Measurements from ENCODE around the gene OPN4. TPM values are rescaled to one million over a fixed set of nuclear protein-coding genes. Genes with fewer than 3 reads are reported as not detected.

Gene OPN4
- total and polyA plus RNA-seq, 2 experiments from 2014 or later, result not detected

- H3K79me2 ChIP-seq, result peaks cover 4% of the 10 kb centered on the region
- H2AFZ ChIP-seq, result peak overlapping the region; percentile 99
- 6% methylated on average over 33 of the region's 46 CpGs for WGBS (ENCODE audit: low lambda C conversion rate, missing lambda C conversion rate)
- no peaks in the 10 kb centered on the region for H3K9me2 ChIP-seq (replicated peaks; ENCODE audit: insufficient read depth)
- peaks cover 10% of the 10 kb centered on the region for H3K4me1 ChIP-seq (ENCODE audit: insufficient read depth)
- H3K27me3 ChIP-seq, result no peaks in the 10 kb centered on the region
- no peaks in the 10 kb centered on the region for H4K20me1 ChIP-seq (ENCODE audit: insufficient read depth, poor library complexity, severe bottlenecking)
- H3K4me2 ChIP-seq, result peak overlapping the region; percentile 95
- peak; percentile 96 for DNase-seq (ENCODE audit: low spot score)
- H3K9me3 ChIP-seq (ENCODE audit: low read depth), result no peaks in the 10 kb centered on the region
- no peaks in the 10 kb centered on the region for H3K36me3 ChIP-seq (replicated peaks; ENCODE audit: insufficient read depth, low read depth)
- TF ChIP-seq CTCF (IDR thresholded peaks at IDR 0.05; ENCODE audit: poor library complexity) (peak; percentile 81), EZH2 (IDR thresholded peaks at IDR 0.05; ENCODE audit: borderline replicate concordance) (no peak)
- peak overlapping the region; percentile 83 for H3K4me3 ChIP-seq
- peak overlapping the region; percentile 100 for H3K27ac ChIP-seq
Observed at GRCh38 chr10:86710987-86711512, 56.7 kb downstream of the OPN4 start.

DNA sequence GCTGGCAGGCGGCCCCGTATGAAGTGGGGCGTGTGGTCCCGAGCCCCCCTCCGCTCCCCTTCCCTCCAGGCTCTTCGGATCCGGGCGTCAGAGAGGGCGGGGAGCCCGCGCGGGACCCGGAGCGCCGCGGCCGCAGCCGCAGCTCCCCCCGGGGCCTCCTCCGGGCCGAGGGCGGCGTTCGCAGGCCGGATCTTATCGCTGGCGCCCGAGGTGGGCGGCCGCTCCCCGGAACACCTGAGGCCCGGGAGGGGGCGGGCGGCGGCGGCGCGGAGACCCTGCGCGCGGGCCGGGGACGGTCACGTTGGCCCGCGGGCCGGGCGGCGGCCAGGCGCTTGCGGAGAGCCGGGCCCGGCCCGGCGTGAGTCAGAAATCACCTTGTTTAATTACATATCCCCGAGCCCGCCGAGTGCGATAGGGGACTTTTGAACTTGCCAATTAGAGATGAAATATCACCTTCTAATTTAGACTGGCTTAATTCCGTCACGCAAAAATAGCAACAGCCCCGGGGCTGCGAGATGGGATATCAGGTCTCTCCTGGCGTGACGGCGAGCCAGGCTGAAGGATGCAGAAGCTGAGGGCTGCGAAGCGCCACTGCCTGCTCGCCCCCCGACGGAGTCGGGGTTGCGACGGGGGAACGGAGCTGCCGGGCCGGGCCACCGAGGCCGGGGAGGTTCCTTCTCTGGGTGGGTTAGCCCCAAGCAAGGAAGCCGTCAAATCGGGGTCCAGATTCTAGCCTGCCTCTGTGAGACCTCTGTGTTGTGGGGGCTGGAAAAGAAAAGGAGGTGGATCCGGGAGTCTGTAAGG, 57.4 kb downstream of the OPN4 start:
- H3K79me2 ChIP-seq, result peaks cover 4% of the 10 kb centered on the region
- H4K20me1 ChIP-seq (ENCODE audit: insufficient read depth, poor library complexity, severe bottlenecking), result no peaks in the 10 kb centered on the region
- H3K4me3 ChIP-seq, result peak overlapping the region; percentile 83
- 1% methylated on average over 45 of the region's 82 CpGs for WGBS (ENCODE audit: low lambda C conversion rate, missing lambda C conversion rate)
- H3K4me1 ChIP-seq (ENCODE audit: insufficient read depth), result peaks cover 10% of the 10 kb centered on the region
- DNase-seq (ENCODE audit: low spot score), result peak; percentile 82
- TF ChIP-seq EZH2 (IDR thresholded peaks at IDR 0.05; ENCODE audit: borderline replicate concordance), result no peak
- TF ChIP-seq CTCF (IDR thresholded peaks at IDR 0.05; ENCODE audit: poor library complexity), result no peak
- TF ChIP-seq EZH2phosphoT487 (IDR thresholded peaks at IDR 0.05; ENCODE audit: low read depth, severe bottlenecking, unreplicated experiment), result no peak
- no peaks in the 10 kb centered on the region for H3K9me3 ChIP-seq (ENCODE audit: low read depth)
- peak overlapping the region; percentile 100 for H3K27ac ChIP-seq
- no peaks in the 10 kb centered on the region for H3K36me3 ChIP-seq (replicated peaks; ENCODE audit: insufficient read depth, low read depth)
- peak overlapping the region; percentile 96 for H2AFZ ChIP-seq
- H3K27me3 ChIP-seq, result no peaks in the 10 kb centered on the region
- H3K9me2 ChIP-seq (replicated peaks; ENCODE audit: insufficient read depth), result no peaks in the 10 kb centered on the region
- peak overlapping the region; percentile 95 for H3K4me2 ChIP-seq

DNA sequence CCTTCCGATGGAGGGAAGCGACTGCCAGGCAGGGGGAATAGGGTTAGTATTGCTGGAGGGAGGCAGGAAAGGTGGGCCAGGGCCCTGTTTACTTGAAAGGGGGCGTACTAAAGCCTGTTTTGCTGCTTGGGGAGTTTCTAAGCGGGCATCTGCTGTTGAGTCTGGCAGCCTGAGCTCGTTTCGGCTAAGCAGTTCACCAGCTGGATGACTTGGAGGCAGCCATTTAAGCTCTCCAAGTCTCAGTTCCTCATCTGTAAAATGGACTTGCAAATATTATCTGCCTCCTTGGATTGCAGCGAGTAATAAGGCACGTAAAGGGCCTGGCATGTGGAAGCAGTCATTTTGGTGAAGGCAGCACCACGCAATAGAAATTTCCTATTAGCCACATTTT, 58.0 kb downstream of the OPN4 start:
- H3K9me2 ChIP-seq (replicated peaks; ENCODE audit: insufficient read depth), result no peaks in the 10 kb centered on the region
- peaks cover 4% of the 10 kb centered on the region for H3K79me2 ChIP-seq
- H2AFZ ChIP-seq, result peak overlapping the region; percentile 96
- no peak for TF ChIP-seq CTCF (IDR thresholded peaks at IDR 0.05; ENCODE audit: poor library complexity)
- TF ChIP-seq EZH2 (IDR thresholded peaks at IDR 0.05; ENCODE audit: borderline replicate concordance), result no peak
- no peak for TF ChIP-seq EZH2phosphoT487 (IDR thresholded peaks at IDR 0.05; ENCODE audit: low read depth, severe bottlenecking, unreplicated experiment)
- H3K4me1 ChIP-seq (ENCODE audit: insufficient read depth), result peaks cover 10% of the 10 kb centered on the region
- WGBS (ENCODE audit: low lambda C conversion rate, missing lambda C conversion rate), result 55% methylated on average over 9 of the region's 9 CpGs
- no peaks in the 10 kb centered on the region for H4K20me1 ChIP-seq (ENCODE audit: insufficient read depth, poor library complexity, severe bottlenecking)
- H3K4me2 ChIP-seq, result peak overlapping the region; percentile 95
- H3K4me3 ChIP-seq, result peak overlapping the region; percentile 83
- no peaks in the 10 kb centered on the region for H3K27me3 ChIP-seq
- no peaks in the 10 kb centered on the region for H3K36me3 ChIP-seq (replicated peaks; ENCODE audit: insufficient read depth, low read depth)
- H3K27ac ChIP-seq, result peak overlapping the region; percentile 100
- no peaks in the 10 kb centered on the region for H3K9me3 ChIP-seq (ENCODE audit: low read depth)
- no peak for DNase-seq (ENCODE audit: low spot score)
